AG04450 (cell line): ENCODE results near the gene C2CD2. TPM values are rescaled to one million over a fixed set of nuclear protein-coding genes. Genes with fewer than 3 reads are reported as not detected.

Experiments used
- CTCF ChIA-PET: fragments of 300-600, 350-600 bp; formaldehyde crosslinking; extraction: SDS; loops from one replicate; lab custom pipeline; 2022; ENCODE audit warnings: antibody characterized with exemption, inconsistent platforms; lab: Charles Lee
- POLR2A ChIA-PET: fragments of 350-600 bp; formaldehyde crosslinking; extraction: SDS; loops from one replicate; lab custom pipeline; 2021; ENCODE audit warnings: antibody characterized with exemption, inconsistent platforms; lab: Yijun Ruan, JAX
- DNase-seq: peaks from one replicate; pipeline ENCODE4 v3.0.0-alpha.2; 2011; ENCODE audit warnings: low read depth, low spot score
- H3K27ac ChIP-seq: one replicate; pipeline ENCODE4 v1.5.1; 2012; ENCODE audit warnings: low read depth, low read length, control low read depth
- H3K27me3 ChIP-seq: one replicate; pipeline ENCODE4 v1.6.0; 2012; ENCODE audit warnings: low read length; ENCODE audit not compliant: control insufficient read depth, insufficient read depth
- H3K4me3 ChIP-seq: 2 replicates; pipeline ENCODE4 v1.5.1; 2011; ENCODE audit warnings: mild to moderate bottlenecking, low read depth, low read length, control low read depth
- H3K9me3 ChIP-seq: 2 replicates; pipeline ENCODE4 v1.5.1; 2012; ENCODE audit warnings: low read length; ENCODE audit not compliant: control insufficient read depth, insufficient read depth
- CTCF ChIP-seq: IDR thresholded peaks from 2 replicates; pipeline ENCODE4 v1.5.1; 2011; ENCODE audit warnings: low read depth, low read length, control low read depth, inconsistent platforms
- polyA plus RNA-seq: library from polyadenylated mRNA; depleted of rRNA; stranded (reverse); fragments of >200 nt; gene quantifications from 2 replicates; pipeline ENCODE4 v1.2.3, GENCODE V29; 2011

The C2CD2 gene
- polyA plus RNA-seq, 1 experiment, result 25.4 TPM

- CTCF ChIA-PET, result no interaction called here
These were observed 89.4 kb downstream of the C2CD2 start for GRCh38 chr21:41864311-41865001.

GRCh38 chr21:41863439-41863740 is 90.4 kb downstream of the C2CD2 start:
- TF ChIP-seq CTCF, result no peak
- H3K27me3 ChIP-seq, result no peaks in the 10 kb centered on the region
- H3K9me3 ChIP-seq, result no peaks in the 10 kb centered on the region; the same call in 1 of the 2 replicates
- ChIA-PET POLR2A (interaction anchor here (0.7 kb wide), 1 partner anchor 102 kb away, joined by 3 read pairs; no protein-coding TSS in a partner anchor), CTCF (interaction anchor here (0.6 to 1.3 kb wide), 4 partner anchors 16 to 267 kb away, joined by 3 to 14 read pairs (median 4); no protein-coding TSS in a partner anchor)
- H3K27ac ChIP-seq, result no peak overlapping the region
- H3K4me3 ChIP-seq, result no peak overlapping the region
- DNase-seq, result no peak

More at GRCh38 chr21:41864311-41865001, 89.4 kb downstream of the C2CD2 start:
- Histone ChIP-seq H3K27me3 (no peaks in the 10 kb centered on the region), H3K4me3 (no peak overlapping the region), H3K27ac (no peak overlapping the region), H3K9me3 (no peaks in the 10 kb centered on the region; the same call in 1 of the 2 replicates)
- DNase-seq, result no peak
- POLR2A ChIA-PET, result no interaction called here
- no peak for TF ChIP-seq CTCF

DNA sequence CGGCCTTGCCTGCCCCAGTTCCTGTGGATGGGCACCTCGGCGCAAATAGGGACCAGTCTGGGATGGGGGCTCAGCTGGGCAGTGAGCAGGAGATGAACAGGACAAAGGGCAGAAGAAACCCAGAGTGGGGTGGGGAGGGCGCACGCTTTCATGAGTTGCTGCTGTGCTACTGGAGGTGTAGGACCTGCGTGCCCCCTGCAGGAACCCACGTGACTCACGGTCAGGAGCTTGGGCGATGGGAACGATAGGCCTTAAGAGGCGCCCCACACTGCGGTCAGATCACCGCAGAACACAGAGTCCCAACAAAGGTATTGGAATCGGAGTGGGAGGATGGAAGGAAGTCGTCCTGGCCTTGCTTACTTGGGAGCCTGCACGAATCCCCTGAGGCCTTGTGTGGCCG is 91.8 kb downstream of the C2CD2 start:
- ChIA-PET POLR2A (no interaction called here), CTCF (interaction anchor here (0.6 kb wide), 1 partner anchor 372 kb away, joined by 3 read pairs; no protein-coding TSS in a partner anchor)
- H3K27ac ChIP-seq, result no peak overlapping the region
- no peaks in the 10 kb centered on the region; the same call in 1 of the 2 replicates for H3K9me3 ChIP-seq
- H3K27me3 ChIP-seq, result no peaks in the 10 kb centered on the region
- DNase-seq, result no peak
- no peak for TF ChIP-seq CTCF
- H3K4me3 ChIP-seq, result no peak overlapping the region

GRCh38 chr21:41861255-41861654 is 92.6 kb downstream of the C2CD2 start:
- no peak overlapping the region for H3K4me3 ChIP-seq
- TF ChIP-seq CTCF, result no peak
- no peaks in the 10 kb centered on the region for H3K27me3 ChIP-seq
- no peaks in the 10 kb centered on the region; the same call in 1 of the 2 replicates for H3K9me3 ChIP-seq
- ChIA-PET CTCF (interaction anchor here (0.6 kb wide), 2 partner anchors 45 to 373 kb away, joined by 3 read pairs; no protein-coding TSS in a partner anchor), POLR2A (no interaction called here)
- no peak for DNase-seq
- H3K27ac ChIP-seq, result no peak overlapping the region

DNA sequence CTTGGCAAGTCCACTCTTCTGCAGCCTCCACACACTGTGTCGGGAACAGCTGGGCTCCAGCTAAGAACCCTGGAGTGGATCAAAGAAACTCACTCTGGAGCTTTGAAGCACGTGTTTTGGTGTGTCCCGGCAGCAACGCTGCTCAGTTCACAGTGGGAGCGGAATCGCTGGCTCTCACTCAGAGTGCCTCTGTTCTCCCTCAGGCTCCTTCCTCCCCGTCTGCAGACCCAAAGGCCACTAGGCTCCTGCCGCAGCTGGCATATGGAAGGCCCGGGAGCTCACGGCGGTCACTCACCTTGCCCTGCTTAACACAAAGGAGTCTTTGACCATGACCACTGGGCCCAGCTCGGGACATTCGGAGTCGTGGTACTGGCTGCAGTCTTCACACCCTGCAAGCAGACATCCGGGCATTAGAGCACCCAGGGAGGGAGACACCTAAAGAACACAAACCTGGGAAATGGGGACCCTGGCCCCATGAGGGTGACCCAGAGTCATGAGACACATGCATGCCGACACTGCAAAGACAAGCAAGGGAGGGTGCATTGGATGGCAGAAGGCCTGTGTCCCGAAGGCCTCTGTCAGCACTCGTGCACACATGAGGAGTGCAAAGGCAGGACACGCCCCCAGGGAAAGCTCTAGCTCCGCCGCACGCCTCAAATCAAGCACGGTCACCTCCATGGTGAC is 94.4 kb downstream of the C2CD2 start:
- H3K9me3 ChIP-seq, result no peaks in the 10 kb centered on the region; the same call in 1 of the 2 replicates
- ChIA-PET POLR2A (no interaction called here), CTCF (no interaction called here)
- H3K4me3 ChIP-seq, result no peak overlapping the region
- no peak overlapping the region for H3K27ac ChIP-seq
- no peak for DNase-seq
- H3K27me3 ChIP-seq, result no peaks in the 10 kb centered on the region
- TF ChIP-seq CTCF, result no peak
